H1 (cell line): ENCODE data around the gene EIF4E1B.

Source experiments
- CEBPB ChIP-seq: IDR thresholded peaks from 2 replicates; pipeline ENCODE4 v1.6.1; 2012; ENCODE audit warnings: low read depth, low read length
- EZH2 ChIP-seq: fragments of 200-600 bp; sonication (generic); IDR thresholded peaks from 2 replicates; pipeline ENCODE4 v1.7.1; 2012; ENCODE audit warnings: low read depth, mild to moderate bottlenecking, moderate library complexity, low read length, inconsistent platforms; ENCODE audit not compliant: severe bottlenecking
- GABPA ChIP-seq: IDR thresholded peaks from 2 replicates; pipeline ENCODE4 v1.6.1; 2011; ENCODE audit warnings: mild to moderate bottlenecking, low read length, moderate library complexity, borderline replicate concordance; ENCODE audit not compliant: insufficient read depth
- HDAC6 ChIP-seq: IDR thresholded peaks from one replicate; pipeline ENCODE4 v1.7.1; 2012; ENCODE audit warnings: low read depth, mild to moderate bottlenecking, inconsistent platforms, low read length, moderate library complexity
- JUN ChIP-seq: IDR thresholded peaks from 2 replicates; pipeline ENCODE4 v1.6.1; 2011; ENCODE audit warnings: low read depth, mild to moderate bottlenecking, improper control_type of control experiment, low read length
- KDM1A ChIP-seq: fragments of 200-600, 300-600 bp; sonication (generic); IDR thresholded peaks from 2 replicates; pipeline ENCODE4 v1.7.1; 2016; ENCODE audit warnings: mild to moderate bottlenecking, low read length, borderline replicate concordance
- KDM5A ChIP-seq: fragments of 200-600 bp; IDR thresholded peaks from 2 replicates; pipeline ENCODE4 v1.7.1; 2012; ENCODE audit warnings: mild to moderate bottlenecking, low read length, inconsistent platforms, mixed read lengths
- POLR2A ChIP-seq, 2 experiments: IDR thresholded peaks; 1 replicate in 1 of 2; 2 replicates in 1 of 2; pipeline ENCODE4 v1.6.1; 2011; ENCODE audit warnings: low read depth in 2 of 2, low read length in 2 of 2, mild to moderate bottlenecking in 2 of 2; ENCODE audit errors: control extremely low read depth in 1 of 2
- POLR2AphosphoS5 ChIP-seq: IDR thresholded peaks from 2 replicates; pipeline ENCODE4 v1.6.1; 2011; ENCODE audit warnings: low read depth, low read length
- SUZ12 ChIP-seq: fragments of 200-600 bp; sonication (generic); IDR thresholded peaks from 2 replicates; pipeline ENCODE4 v1.6.1; 2012; ENCODE audit warnings: mild to moderate bottlenecking, inconsistent platforms, low read length, moderate library complexity, mixed read lengths
- TCF12 ChIP-seq: IDR thresholded peaks from 2 replicates; pipeline ENCODE4 v1.6.1; 2011; ENCODE audit warnings: low read depth, mild to moderate bottlenecking, low read length
- YY1 ChIP-seq: IDR thresholded peaks from 2 replicates; pipeline ENCODE4 v1.6.1; 2011; ENCODE audit warnings: low read depth, mild to moderate bottlenecking, low read length
- TF ChIP-seq, protein P1 (sequence below), 3 experiments: IDR thresholded peaks; 1 replicate in 2 of 3; 2 replicates in 1 of 3; pipeline versions ENCODE4 v1.5.1 to v1.6.1; 2011; ENCODE audit warnings: low read length in 3 of 3, mild to moderate bottlenecking in 3 of 3, inconsistent platforms in 2 of 3, low read depth in 1 of 3, moderate library complexity in 1 of 3; ENCODE audit not compliant: insufficient read depth in 1 of 3; ENCODE audit errors: control extremely low read depth in 1 of 3

DNA sequence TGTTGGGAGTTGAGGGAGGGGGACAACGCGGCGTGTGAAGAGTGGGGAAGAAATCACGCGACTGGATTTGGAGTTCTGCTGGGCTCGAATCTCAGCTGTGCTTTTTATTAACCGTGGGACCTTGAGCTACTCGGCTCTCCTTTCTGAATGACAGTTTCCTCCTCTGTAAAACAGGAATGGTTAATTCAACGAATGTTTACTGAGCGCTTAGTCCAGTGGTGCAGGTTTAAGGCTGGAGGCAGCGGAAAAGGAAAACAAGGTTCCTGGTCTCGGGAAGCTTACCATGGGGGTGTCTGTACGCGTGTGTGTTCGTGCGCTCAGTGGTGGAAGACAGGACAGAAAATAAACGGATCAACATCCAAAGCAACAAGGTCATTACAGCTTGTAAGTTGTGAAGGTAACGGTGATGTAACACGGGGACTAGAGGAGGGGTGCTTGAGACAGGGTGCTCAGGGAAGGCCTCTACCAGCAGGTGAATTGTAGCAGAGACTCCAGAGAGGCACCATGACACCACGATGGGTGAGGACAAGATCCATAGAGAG, 277 bp downstream of the EIF4E1B start:
- TF ChIP-seq, protein P1, sequence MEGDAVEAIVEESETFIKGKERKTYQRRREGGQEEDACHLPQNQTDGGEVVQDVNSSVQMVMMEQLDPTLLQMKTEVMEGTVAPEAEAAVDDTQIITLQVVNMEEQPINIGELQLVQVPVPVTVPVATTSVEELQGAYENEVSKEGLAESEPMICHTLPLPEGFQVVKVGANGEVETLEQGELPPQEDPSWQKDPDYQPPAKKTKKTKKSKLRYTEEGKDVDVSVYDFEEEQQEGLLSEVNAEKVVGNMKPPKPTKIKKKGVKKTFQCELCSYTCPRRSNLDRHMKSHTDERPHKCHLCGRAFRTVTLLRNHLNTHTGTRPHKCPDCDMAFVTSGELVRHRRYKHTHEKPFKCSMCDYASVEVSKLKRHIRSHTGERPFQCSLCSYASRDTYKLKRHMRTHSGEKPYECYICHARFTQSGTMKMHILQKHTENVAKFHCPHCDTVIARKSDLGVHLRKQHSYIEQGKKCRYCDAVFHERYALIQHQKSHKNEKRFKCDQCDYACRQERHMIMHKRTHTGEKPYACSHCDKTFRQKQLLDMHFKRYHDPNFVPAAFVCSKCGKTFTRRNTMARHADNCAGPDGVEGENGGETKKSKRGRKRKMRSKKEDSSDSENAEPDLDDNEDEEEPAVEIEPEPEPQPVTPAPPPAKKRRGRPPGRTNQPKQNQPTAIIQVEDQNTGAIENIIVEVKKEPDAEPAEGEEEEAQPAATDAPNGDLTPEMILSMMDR (IDR thresholded peaks at IDR 0.05; ENCODE audit: control extremely low read depth in 1 of 3, insufficient read depth in 1 of 3, low read depth in 1 of 3, low read length in 3 of 3), result no peak
- TF ChIP-seq POLR2A (IDR thresholded peaks at IDR 0.05; ENCODE audit: control extremely low read depth in 1 of 2, low read depth in 2 of 2, low read length in 2 of 2) (no peak), KDM5A (no peak), YY1 (no peak), POLR2AphosphoS5 (no peak), GABPA (no peak), JUN (no peak), SUZ12 (no peak), KDM1A (no peak), CEBPB (no peak), EZH2 (no peak), TCF12 (no peak), HDAC6 (no peak)
